C4-2B (cell line): ENCODE measurements around the gene CCL13.
"Not testable (repeated sequence)": the region's sequence is repeated elsewhere in the genome, so short reads cannot be mapped to it uniquely, and the experiment has no call there.

Experiments
- ZFX ChIP-seq: fragments of 450-650 bp; IDR thresholded peaks from 2 replicates; pipeline ENCODE4 v1.6.1; 2017
- TF ChIP-seq, protein P1 (sequence below): fragments of 450-650 bp; conservative IDR thresholded peaks from 2 replicates; pipeline ENCODE4 v1.5.1; 2017; ENCODE audit warnings: mild to moderate bottlenecking

DNA sequence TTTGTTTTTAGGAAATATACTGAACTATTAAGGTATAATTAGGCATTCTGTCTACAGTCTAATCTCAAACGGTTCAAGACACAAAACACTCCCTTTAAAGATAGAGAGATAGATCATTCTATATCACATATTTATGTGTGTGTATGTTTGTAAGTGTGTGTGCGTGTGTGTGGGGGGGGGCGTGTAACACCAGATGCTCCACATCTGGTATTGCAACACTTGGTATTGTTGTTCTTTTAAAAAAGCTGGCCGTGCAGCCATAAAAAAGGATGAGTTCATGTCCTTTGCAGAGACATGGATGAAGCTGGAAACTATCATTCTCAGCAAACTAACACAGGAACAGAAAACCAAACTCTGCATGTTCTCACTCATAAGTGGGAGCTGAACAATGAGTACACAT, 28.7 kb upstream of the CCL13 start:
- TF ChIP-seq, protein P1, sequence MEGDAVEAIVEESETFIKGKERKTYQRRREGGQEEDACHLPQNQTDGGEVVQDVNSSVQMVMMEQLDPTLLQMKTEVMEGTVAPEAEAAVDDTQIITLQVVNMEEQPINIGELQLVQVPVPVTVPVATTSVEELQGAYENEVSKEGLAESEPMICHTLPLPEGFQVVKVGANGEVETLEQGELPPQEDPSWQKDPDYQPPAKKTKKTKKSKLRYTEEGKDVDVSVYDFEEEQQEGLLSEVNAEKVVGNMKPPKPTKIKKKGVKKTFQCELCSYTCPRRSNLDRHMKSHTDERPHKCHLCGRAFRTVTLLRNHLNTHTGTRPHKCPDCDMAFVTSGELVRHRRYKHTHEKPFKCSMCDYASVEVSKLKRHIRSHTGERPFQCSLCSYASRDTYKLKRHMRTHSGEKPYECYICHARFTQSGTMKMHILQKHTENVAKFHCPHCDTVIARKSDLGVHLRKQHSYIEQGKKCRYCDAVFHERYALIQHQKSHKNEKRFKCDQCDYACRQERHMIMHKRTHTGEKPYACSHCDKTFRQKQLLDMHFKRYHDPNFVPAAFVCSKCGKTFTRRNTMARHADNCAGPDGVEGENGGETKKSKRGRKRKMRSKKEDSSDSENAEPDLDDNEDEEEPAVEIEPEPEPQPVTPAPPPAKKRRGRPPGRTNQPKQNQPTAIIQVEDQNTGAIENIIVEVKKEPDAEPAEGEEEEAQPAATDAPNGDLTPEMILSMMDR: not testable (repeated sequence)
- not testable (repeated sequence) for TF ChIP-seq ZFX
